ENCODE measurements around the gene SCAMP1. TPM values are rescaled to one million over a fixed set of nuclear protein-coding genes. Genes with fewer than 3 reads are reported as not detected.

The SCAMP1 gene
- total and polyA plus RNA-seq, 2 of the 8 experiments (the other 6 are each of a cell fraction or from before 2014, with no cell fraction given), result 18.6 to 55.9 TPM

- TF ChIP-seq CHD7 (IDR thresholded peaks at IDR 0.05; ENCODE audit: insufficient replicate concordance, low read length) (no peak), SIN3A (conservative IDR thresholded peaks at IDR 0.05 in 1 of 2, IDR thresholded peaks at IDR 0.05 in 1 of 2; ENCODE audit: low read depth in 1 of 2, low read length in 2 of 2) (no peak), SAP30 (IDR thresholded peaks at IDR 0.05; ENCODE audit: insufficient read depth, insufficient replicate concordance, low read length) (no peak), JUN (IDR thresholded peaks at IDR 0.05; ENCODE audit: low read depth, low read length) (no peak), CHD2 (IDR thresholded peaks at IDR 0.05; ENCODE audit: low read length) (no peak)
Measured at GRCh38 chr5:78326930-78327329, 33.5 kb upstream of the SCAMP1 start (continued).
